Effector CD8-positive, alpha-beta T cell (primary cell): ENCODE results near the gene COQ8A.

ENCODE experiments used
- DNase-seq: peaks from one replicate; lab custom pipeline; 2025; lab: John Stamatoyannopoulos, UW

Gene COQ8A

GRCh38 chr1:227009937-227010336, 69.8 kb downstream of the COQ8A start:
- DNase-seq: no peak

GRCh38 chr1:227010645-227011044, 70.6 kb downstream of the COQ8A start:
- DNase-seq: no peak

- no peak for DNase-seq
These were observed 76.9 kb downstream of the COQ8A start for GRCh38 chr1:227016990-227017389.

- no peak for DNase-seq
These were observed 92.3 kb downstream of the COQ8A start for GRCh38 chr1:227032396-227032795.

- DNase-seq: no peak
These were observed 93.8 kb downstream of the COQ8A start for GRCh38 chr1:227033880-227034279.

- no peak for DNase-seq
These were observed 95.2 kb downstream of the COQ8A start for GRCh38 chr1:227035316-227035715.

DNA sequence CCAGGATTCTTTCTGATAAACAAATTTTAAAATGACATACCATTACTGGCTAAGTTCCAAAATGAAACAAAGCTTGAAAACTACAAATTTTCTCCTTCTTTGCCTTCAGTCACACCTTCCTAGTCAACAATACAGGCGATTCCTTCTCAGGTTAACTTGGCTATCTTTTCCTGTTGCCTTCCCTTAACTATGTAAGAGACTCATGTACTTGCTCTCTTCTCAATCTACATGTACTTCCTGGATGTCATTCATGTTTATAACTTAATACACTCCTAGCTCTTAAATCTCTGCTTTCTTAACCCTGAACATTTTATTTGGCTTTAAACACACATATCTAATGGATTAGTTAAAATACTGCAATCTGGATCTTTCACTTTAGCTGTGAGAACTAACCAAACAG, 97.0 kb downstream of the COQ8A start:
- no peak for DNase-seq
